GM21447 (cell line): ENCODE measurements around the gene KRTAP9-4.
"Not testable (repeated sequence)": the region's sequence is repeated elsewhere in the genome, so short reads cannot be mapped to it uniquely, and the experiment has no call there.

Experiments used
- ATAC-seq: cut with Tn5 transposase; IDR thresholded peaks from one replicate; pipeline ENCODE4 v1.9.1; 2021; ENCODE audit not compliant: unreplicated experiment

The KRTAP9-4 gene

DNA sequence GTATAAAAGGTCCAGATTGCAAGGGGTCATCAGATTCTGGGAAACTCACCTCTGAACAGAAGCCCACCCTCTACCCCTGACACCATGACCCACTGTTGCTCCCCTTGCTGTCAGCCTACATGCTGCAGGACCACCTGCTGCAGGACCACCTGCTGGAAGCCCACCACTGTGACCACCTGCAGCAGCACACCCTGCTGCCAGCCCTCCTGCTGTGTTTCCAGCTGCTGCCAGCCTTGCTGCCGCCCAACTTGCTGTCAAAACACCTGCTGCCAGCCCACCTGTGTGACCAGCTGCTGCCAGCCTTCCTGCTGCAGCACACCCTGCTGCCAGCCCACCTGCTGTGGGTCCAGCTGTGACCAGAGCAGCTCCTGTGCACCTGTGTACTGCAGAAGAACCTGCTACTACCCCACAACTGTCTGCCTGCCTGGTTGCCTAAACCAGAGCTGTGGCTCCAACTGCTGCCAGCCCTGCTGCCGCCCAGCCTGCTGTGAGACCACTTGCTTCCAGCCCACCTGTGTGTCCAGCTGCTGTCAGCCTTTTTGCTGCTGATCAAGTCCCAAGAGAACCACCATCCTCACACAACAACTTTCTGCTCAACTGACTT lies at the start of gene KRTAP9-4:
Gene KRTAP9-4 (plus strand): TSS at position 51 of the 604 bp plus-strand sequence. CDS start 34 bp downstream, at position 85.
- ATAC-seq = not testable (repeated sequence)

DNA sequence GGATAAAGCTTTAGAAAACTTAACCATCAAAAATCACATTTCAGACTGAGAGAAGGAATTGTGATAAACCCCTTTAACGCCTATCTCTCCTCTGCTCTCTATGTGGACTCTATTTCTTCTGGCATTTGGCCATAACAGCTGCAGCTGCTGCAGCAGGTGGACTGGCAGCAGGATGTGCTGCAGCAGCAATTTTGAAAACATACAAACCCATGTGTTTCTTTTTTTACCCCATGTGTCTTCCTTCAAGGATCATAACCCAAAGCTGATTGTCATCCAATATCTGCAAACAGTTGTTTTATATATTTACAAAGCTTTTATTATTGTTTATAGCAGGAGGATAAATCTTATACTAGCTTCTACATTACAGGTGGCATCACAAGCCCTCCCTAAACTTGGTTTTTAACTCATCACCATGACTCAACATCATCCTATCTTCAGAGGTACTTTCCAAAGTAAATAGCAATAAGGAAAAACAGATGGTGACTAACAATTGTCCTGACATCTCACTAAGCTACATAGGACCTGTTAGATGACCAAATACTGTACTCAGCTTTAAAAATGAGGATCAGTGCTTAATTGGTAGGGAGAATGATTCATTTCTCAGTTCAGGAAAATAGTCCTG lies 37.5 kb upstream of the KRTAP9-4 start:
- no peak for ATAC-seq

DNA sequence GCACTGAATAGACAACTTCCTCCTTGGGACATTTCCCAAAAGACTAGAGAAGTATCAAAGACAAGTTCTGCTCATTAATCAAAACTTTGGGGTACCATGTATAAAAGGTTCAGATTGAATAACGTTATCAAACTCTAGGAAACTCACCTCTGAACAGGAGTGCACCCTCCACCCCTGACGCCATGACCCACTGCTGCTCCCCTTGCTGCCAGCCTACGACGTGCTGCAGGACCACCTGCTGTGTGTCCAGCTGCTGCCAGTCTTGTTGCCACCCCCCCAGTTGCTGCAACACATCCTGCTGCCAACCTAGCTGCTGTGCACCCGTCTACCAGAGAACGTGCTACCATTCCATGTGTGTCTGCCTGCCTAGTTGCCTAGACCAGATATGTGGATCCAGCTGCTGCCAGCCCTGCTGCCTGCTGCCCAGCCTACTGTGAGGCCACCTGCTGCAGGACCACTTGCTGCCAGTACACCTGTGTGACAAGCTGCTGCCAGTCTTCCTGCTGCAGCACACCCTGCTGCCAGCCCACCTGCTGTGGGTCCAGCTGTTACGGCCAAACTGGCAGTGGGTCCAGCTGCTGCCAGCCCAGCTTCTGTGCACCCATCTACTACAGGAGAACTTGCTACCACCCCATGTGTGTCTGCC lies 36.8 kb upstream of the KRTAP9-4 start:
- no peak for ATAC-seq

DNA sequence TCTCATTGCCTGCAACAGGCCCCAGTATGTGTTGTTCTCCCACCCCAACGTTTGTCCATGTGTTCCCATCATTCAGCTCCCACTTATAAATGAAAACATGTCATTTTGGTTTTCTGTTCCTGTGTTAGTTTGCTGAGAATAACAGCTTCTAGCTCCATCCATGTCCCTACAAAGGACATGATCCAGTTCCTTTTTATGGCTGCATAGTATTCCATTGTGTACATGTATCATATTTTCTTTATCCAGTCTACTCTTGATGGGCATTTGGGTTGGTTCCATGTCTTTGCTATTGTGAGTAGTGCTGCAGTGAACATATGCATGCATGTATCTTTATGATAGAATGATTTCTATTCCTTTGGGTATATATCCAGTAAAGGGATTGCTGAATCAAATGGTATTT lies 33.8 kb upstream of the KRTAP9-4 start:
- ATAC-seq = no peak

- ATAC-seq = no peak
Observed at GRCh38 chr17:41223821-41224220, 25.7 kb upstream of the KRTAP9-4 start.

- no peak for ATAC-seq
Observed at GRCh38 chr17:41226051-41226450, 23.4 kb upstream of the KRTAP9-4 start.

DNA sequence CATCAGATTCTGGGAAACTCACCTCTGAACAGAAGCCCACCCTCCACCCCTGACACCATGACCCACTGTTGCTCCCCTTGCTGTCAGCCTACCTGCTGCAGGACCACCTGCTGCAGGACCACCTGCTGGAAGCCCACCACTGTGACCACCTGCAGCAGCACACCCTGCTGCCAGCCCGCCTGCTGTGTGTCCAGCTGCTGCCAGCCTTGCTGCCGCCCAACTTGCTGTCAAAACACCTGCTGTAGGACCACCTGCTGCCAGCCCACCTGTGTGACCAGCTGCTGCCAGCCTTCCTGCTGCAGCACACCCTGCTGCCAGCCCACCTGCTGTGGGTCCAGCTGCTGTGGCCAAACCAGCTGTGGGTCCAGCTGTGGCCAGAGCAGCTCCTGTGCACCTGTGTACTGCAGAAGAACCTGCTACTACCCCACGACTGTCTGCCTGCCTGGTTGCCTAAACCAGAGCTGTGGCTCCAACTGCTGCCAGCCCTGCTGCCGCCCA lies 22.8 kb upstream of the KRTAP9-4 start, which contains the start of gene KRTAP9-2:
Gene KRTAP9-2 (plus strand): TSS at position 51 of the 498 bp plus-strand sequence. CDS start 7 bp downstream, at position 58.
- not testable (repeated sequence) for ATAC-seq

GRCh38 chr17:41230094-41230493 lies 19.4 kb upstream of the KRTAP9-4 start:
- ATAC-seq = no peak

DNA sequence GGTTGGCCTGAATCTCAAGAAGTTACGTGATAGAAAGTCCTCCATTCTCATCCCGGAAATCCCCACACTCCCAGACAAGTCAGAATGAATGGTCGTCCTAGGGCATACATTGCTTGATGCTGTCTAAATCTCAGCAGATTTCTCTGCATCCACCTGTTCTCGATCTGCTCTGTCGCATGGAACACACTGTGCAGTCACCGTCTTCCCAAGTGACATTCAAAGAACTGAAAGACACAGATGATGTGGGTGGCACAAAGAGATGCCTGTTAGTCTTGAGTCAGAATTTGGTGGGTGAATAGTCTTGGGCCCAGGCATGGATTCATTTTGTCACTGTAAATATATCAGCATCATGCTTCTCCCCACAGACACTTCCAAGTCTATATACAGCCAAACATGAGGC lies 17.8 kb upstream of the KRTAP9-4 start:
- no peak for ATAC-seq

GRCh38 chr17:41232399-41233105 lies 16.9 kb upstream of the KRTAP9-4 start, which contains the start of gene KRTAP9-3:
TSS of gene KRTAP9-3 (plus strand) at chr17:41232449. CDS start at chr17:41232502, 53 bp downstream.
- not testable (repeated sequence) for ATAC-seq

DNA sequence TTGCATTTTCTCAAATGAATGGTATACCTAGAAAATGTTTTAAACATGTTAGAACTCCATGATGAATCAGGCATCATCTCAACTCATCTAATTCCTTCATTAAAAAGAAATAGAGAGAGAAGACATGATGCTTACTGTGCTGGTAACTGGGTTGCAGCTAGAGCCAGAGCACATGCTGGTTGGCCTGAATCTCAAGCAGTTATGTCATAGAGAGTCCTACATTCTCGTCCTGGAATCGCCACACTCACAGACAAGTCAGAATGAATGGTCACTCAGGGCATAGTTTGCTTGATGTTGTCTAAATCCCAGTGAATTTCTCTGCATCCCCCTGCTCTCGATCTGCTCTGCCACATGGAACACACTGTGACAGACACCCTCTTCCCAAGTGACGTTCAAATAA lies 12.4 kb upstream of the KRTAP9-4 start:
- not testable (repeated sequence) for ATAC-seq

DNA sequence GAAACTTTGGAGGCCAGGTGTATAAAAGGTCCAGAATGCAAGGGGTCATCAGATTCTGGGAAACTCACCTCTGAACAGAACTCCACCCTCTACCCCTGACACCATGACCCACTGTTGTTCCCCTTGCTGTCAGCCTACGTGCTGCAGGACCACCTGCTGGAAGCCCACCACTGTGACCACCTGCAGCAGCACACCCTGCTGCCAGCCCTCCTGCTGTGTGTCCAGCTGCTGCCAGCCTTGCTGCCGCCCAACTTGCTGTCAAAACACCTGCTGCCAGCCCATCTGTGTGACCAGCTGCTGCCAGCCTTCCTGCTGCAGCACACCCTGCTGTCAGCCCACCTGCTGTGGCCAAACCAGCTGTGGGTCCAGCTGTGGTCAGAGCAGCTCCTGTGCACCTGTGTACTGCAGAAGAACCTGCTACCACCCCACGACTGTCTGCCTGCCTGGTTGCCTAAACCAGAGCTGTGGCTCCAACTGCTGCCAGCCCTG lies 11.5 kb upstream of the KRTAP9-4 start, which contains the start of gene KRTAP9-8:
Gene KRTAP9-8 (plus strand): TSS at position 51 of the 489 bp plus-strand sequence. CDS start 53 bp downstream, at position 104.
- not testable (repeated sequence) for ATAC-seq

DNA sequence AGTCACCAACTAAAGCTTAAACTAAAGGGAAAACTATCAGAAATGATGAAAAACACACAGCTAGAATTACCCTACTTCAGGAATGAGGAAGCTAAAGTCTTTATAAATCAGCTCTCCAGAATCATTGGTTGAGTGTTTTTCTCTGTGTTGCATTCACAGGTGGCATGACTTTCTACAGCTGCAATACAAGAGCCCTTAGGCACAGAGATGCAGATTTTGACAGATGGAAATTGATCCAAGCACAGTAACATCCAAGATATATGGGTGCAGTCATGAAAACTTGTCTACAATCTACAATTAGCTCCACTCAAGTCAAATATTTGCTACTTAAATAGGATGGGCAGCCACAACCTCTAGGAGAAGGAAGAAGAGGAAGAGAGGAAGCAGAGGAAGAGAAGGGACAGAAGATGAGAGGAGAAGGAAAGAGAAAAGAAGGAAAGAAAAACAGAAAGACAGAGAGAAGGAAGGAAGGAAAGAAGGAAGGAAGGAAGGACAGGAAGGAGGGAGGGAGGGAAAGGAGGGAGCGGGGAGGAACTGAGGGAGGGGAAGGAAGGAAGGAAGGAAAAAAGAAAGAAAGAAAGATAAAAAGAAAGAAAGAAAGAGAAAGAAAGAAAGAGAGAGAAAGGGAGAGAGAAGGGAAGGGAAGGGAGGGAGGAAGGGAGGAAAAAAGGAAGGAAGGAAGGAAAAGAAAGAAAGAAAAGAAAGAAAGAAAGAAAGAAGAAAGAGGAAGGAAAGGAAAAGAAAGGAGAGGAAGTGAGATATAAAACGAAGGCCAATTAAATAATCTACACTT lies 2.3 kb upstream of the KRTAP9-4 start:
- not testable (repeated sequence) for ATAC-seq

GRCh38 chr17:41251261-41251660 lies 1.8 kb downstream of the KRTAP9-4 start:
- ATAC-seq = no peak

- ATAC-seq = no peak
Observed at GRCh38 chr17:41254861-41255260, 5.4 kb downstream of the KRTAP9-4 start.

GRCh38 chr17:41255381-41256290 lies 6.1 kb downstream of the KRTAP9-4 start, which contains the start of gene KRTAP9-9:
TSS of gene KRTAP9-9 (plus strand) at chr17:41255384.
- not testable (repeated sequence) for ATAC-seq

DNA sequence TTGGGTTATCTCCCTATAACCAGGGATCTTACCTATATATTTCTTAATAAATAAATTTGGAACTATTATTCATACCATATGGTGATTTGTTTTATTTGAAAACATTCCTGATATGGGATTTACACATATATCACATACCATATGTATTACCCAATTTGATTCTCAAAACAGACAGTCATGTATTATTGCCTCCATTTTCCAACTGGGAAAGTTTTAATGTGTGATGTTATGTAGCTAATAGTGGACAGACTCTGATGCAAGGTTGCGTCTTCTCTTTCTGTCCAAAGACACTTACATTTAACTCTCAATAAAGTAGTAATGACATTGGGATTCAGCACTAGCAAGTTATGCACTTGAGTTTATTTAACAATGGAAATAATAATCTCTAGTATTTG lies 6.8 kb downstream of the KRTAP9-4 start:
- ATAC-seq = no peak

GRCh38 chr17:41258406-41258805 lies 8.9 kb downstream of the KRTAP9-4 start:
- no peak for ATAC-seq

DNA sequence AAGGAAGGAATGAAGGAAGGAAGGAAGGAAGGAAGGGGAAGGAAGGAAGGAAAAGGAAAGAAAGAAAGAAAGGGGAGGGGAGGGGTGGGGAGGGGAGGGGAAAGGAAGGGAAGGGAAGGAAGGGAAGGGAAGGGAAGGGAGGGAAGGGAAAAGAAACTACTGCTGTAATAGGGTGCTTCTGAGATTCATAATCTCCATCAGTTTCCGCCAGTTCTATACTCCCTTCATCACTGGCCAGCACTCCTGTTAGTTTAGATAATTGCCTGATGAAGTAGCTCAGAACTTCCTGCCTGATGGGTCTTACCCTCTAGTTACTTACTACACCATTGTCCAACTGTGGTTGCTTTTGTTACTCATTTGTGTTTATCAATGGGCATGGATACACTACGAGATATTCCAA lies 13.7 kb downstream of the KRTAP9-4 start:
- no peak for ATAC-seq
